ENCODE measurements around the gene ALOXE3. TPM values are rescaled to one million over a fixed set of nuclear protein-coding genes. Genes with fewer than 3 reads are reported as not detected.
A peak's percentile ranks its signal among the peaks of the same experiment; 100 is the strongest.
"Not testable (repeated sequence)": the region's sequence is repeated elsewhere in the genome, so short reads cannot be mapped to it uniquely, and the experiment has no call there.

The ALOXE3 gene
- polyA plus RNA-seq, 2 of the 4 experiments (the other 2 are of a cell fraction), result 0.35 to 0.40 TPM

GRCh38 chr17:8110456-8110804 is 7.9 kb downstream of the ALOXE3 start:
- Histone ChIP-seq H3K4me3 (no peak overlapping the region), H3K27ac (no peak overlapping the region), H3K4me2 (peak overlapping the region; percentile 62), H3K9me3 (no peaks in the 10 kb centered on the region), H3K4me1 (peaks cover 15% of the 10 kb centered on the region)
- ChIA-PET POLR2A (no interaction called here), CTCF (interaction anchor here (0.6 to 24.1 kb wide), 23 partner anchors 7 to 1185 kb away, joined by 3 to 1490 read pairs (median 4); partner anchors contain the start of genes ALOX12B and ALOXE3)
- DNase-seq (ENCODE audit: low read depth in 1 of 2, low spot score in 1 of 2) (no peak), FAIRE-seq (no peak), ATAC-seq (no peak)
- 46% methylated on average over 8 of the region's 10 CpGs for WGBS (ENCODE audit: missing lambda C conversion rate)
- no peak for TF ChIP-seq RCOR1 (IDR thresholded peaks at IDR 0.05; ENCODE audit: low read depth, low read length)
- no peak for TF ChIP-seq SREBF2 (IDR thresholded peaks at IDR 0.05)
- TF ChIP-seq SMC3 (IDR thresholded peaks at IDR 0.05), result no peak
- TF ChIP-seq ATOH8 (CRISPR knock-in tag; IDR thresholded peaks at IDR 0.05; ENCODE audit: low read depth), result no peak
- TF ChIP-seq EP300 (IDR thresholded peaks at IDR 0.05), result no peak

- ATAC-seq, result peak; percentile 79 to 93
- DNase-seq (ENCODE audit: low read depth in 1 of 2, low spot score in 1 of 2), result peak; percentile 66 to 75
- TF ChIP-seq RAD21 (conservative IDR thresholded peaks at IDR 0.05 in 1 of 2, IDR thresholded peaks at IDR 0.05 in 1 of 2), result peak; percentile 70 to 77
- TF ChIP-seq FOSL2 (IDR thresholded peaks at IDR 0.05), result no peak
- TF ChIP-seq FOSL2 (CRISPR knock-in tag; IDR thresholded peaks at IDR 0.05), result no peak
- peak; percentile 88 for TF ChIP-seq CTCF (IDR thresholded peaks at IDR 0.05)
- no peak for TF ChIP-seq RARB (CRISPR knock-in tag; IDR thresholded peaks at IDR 0.05)
- no peak for TF ChIP-seq CBX2 (IDR thresholded peaks at IDR 0.05; ENCODE audit: borderline replicate concordance, low read depth)
- TF ChIP-seq SREBF2 (IDR thresholded peaks at IDR 0.05), result no peak
- TF ChIP-seq ZSCAN20 (CRISPR knock-in tag; IDR thresholded peaks at IDR 0.05), result no peak
- TF ChIP-seq SMC3 (IDR thresholded peaks at IDR 0.05), result peak; percentile 82
- no peak for TF ChIP-seq TFCP2L1 (CRISPR knock-in tag; IDR thresholded peaks at IDR 0.05)
- peaks cover 15% of the 10 kb centered on the region for H3K4me1 ChIP-seq
- ChIA-PET CTCF (interaction anchor here (0.6 to 24.1 kb wide), 20 partner anchors 8 to 1184 kb away, joined by 3 to 1490 read pairs (median 4); partner anchors contain the start of genes ALOX12B and ALOXE3), POLR2A (no interaction called here)
- H3K4me2 ChIP-seq, result peak overlapping the region; percentile 62
- no peak overlapping the region for H3K27ac ChIP-seq
- H3K4me3 ChIP-seq, result no peak overlapping the region
- no peaks in the 10 kb centered on the region for H3K9me3 ChIP-seq
- 65% methylated on average over 45 of the region's 63 CpGs for WGBS (ENCODE audit: missing lambda C conversion rate)
- FAIRE-seq, result no peak
These were observed 8.5 kb downstream of the ALOXE3 start for GRCh38 chr17:8109661-8110455.

GRCh38 chr17:8108972-8109660 is 9.2 kb downstream of the ALOXE3 start:
- no peak for FAIRE-seq
- no peaks in the 10 kb centered on the region for H3K9me3 ChIP-seq

GRCh38 chr17:8106980-8107379 is 11.3 kb downstream of the ALOXE3 start:
- H3K27ac ChIP-seq; POLR2A ChIA-PET; ATAC-seq; FAIRE-seq; H3K4me2 ChIP-seq; H3K4me3 ChIP-seq; DNase-seq (ENCODE audit: low read depth in 1 of 2, low spot score in 1 of 2); H3K9me3 ChIP-seq: not testable (repeated sequence)
- peaks cover 21% of the 10 kb centered on the region for H3K4me1 ChIP-seq
- WGBS (ENCODE audit: missing lambda C conversion rate), result 82% methylated on average over 4 of the region's 4 CpGs
- CTCF ChIA-PET, result interaction anchor here (1.1 to 24.1 kb wide), 4 partner anchors 10 to 194 kb away, joined by 4 to 1490 read pairs (median 229); partner anchors contain the start of genes ALOX12B and ALOXE3

More at GRCh38 chr17:8108972-8109660, 9.2 kb downstream of the ALOXE3 start:
- ATAC-seq, result no peak
- Histone ChIP-seq H3K4me1 (peaks cover 15% of the 10 kb centered on the region), H3K4me2 (no peak overlapping the region), H3K4me3 (no peak overlapping the region), H3K27ac (no peak overlapping the region)
- POLR2A ChIA-PET, result no interaction called here
- 89% methylated on average over 33 of the region's 33 CpGs for WGBS (ENCODE audit: missing lambda C conversion rate)
- CTCF ChIA-PET, result interaction anchor here (0.7 to 24.1 kb wide), 9 partner anchors 8 to 531 kb away, joined by 3 to 1490 read pairs (median 11); partner anchors contain the start of genes ALOX12B and ALOXE3
- TF ChIP-seq POLR2AphosphoS2 (conservative IDR thresholded peaks at IDR 0.05; ENCODE audit: low read length) (no peak), ZSCAN20 (CRISPR knock-in tag; IDR thresholded peaks at IDR 0.05) (no peak), HDAC2 (IDR thresholded peaks at IDR 0.05) (no peak), FOSB (CRISPR knock-in tag; IDR thresholded peaks at IDR 0.05) (no peak), CTCF (IDR thresholded peaks at IDR 0.05) (no peak), HEYL (CRISPR knock-in tag; IDR thresholded peaks at IDR 0.05) (no peak), TP53 (CRISPR knock-in tag; IDR thresholded peaks at IDR 0.05) (no peak), HES2 (IDR thresholded peaks at IDR 0.05) (no peak), MAZ (IDR thresholded peaks at IDR 0.05; ENCODE audit: borderline replicate concordance, low read depth, low read length) (no peak), ZFP36 (IDR thresholded peaks at IDR 0.05; ENCODE audit: borderline replicate concordance, partially characterized antibody) (no peak), EHMT2 (IDR thresholded peaks at IDR 0.05; ENCODE audit: low read depth) (no peak), ZC3H11A (IDR thresholded peaks at IDR 0.05) (no peak), EHF (CRISPR knock-in tag; IDR thresholded peaks at IDR 0.05) (no peak), CEBPB (IDR thresholded peaks at IDR 0.05) (no peak)
- no peak for DNase-seq (ENCODE audit: low read depth in 1 of 2, low spot score in 1 of 2)

All from A549 (cell line).